ENCODE measurements around the gene TMEM175.
A peak's percentile ranks its signal among the peaks of the same experiment; 100 is the strongest.

The TMEM175 gene

GRCh38 chr4:987624-988513, 55.6 kb downstream of the TMEM175 start:
- no peak for DNase-seq (ENCODE audit: extremely low read depth, low read depth)
- no peak for TF ChIP-seq CTCF (IDR thresholded peaks at IDR 0.05; ENCODE audit: low read depth, low read length, missing control alignments)
- peak overlapping the region; percentile 53 for H3K4me3 ChIP-seq (replicated peaks; ENCODE audit: low read depth, low read length)

- no peak for DNase-seq (ENCODE audit: extremely low read depth, low read depth)
- H3K4me3 ChIP-seq (replicated peaks; ENCODE audit: low read depth, low read length): no peak overlapping the region
- no peak for TF ChIP-seq CTCF (IDR thresholded peaks at IDR 0.05; ENCODE audit: low read depth, low read length, missing control alignments)
Measured at GRCh38 chr4:988726-989721, 56.8 kb downstream of the TMEM175 start.

GRCh38 chr4:989722-990471, 57.6 kb downstream of the TMEM175 start:
- no peak overlapping the region for H3K4me3 ChIP-seq (replicated peaks; ENCODE audit: low read depth, low read length)
- TF ChIP-seq CTCF (IDR thresholded peaks at IDR 0.05; ENCODE audit: low read depth, low read length, missing control alignments): no peak
- DNase-seq (ENCODE audit: extremely low read depth, low read depth): no peak

GRCh38 chr4:990746-991367, 58.6 kb downstream of the TMEM175 start:
- DNase-seq (ENCODE audit: extremely low read depth, low read depth): no peak
- TF ChIP-seq CTCF (IDR thresholded peaks at IDR 0.05; ENCODE audit: low read depth, low read length, missing control alignments): no peak
- H3K4me3 ChIP-seq (replicated peaks; ENCODE audit: low read depth, low read length): no peak overlapping the region

- no peak overlapping the region for H3K4me3 ChIP-seq (replicated peaks; ENCODE audit: low read depth, low read length)
- TF ChIP-seq CTCF (IDR thresholded peaks at IDR 0.05; ENCODE audit: low read depth, low read length, missing control alignments): no peak
- no peak for DNase-seq (ENCODE audit: extremely low read depth, low read depth)
Measured at GRCh38 chr4:991451-992296, 59.4 kb downstream of the TMEM175 start.

Measured in HFF-Myc (cell line).